Activated CD4-positive, CD25-positive, alpha-beta regulatory T cell (primary cell): ENCODE results near the gene TRPM2.

Source experiments
- DNase-seq, 4 experiments: peaks; one replicate each; lab custom pipeline; 2025; lab: John Stamatoyannopoulos, UW

The TRPM2 gene

GRCh38 chr21:44322621-44323325, 30.6 kb upstream of the TRPM2 start:
- no peak for DNase-seq

- no peak for DNase-seq
These were observed 29.8 kb upstream of the TRPM2 start for GRCh38 chr21:44323591-44323990.

GRCh38 chr21:44324106-44324853, 29.1 kb upstream of the TRPM2 start:
- DNase-seq, result no peak

GRCh38 chr21:44324854-44325107, 28.6 kb upstream of the TRPM2 start:
- no peak for DNase-seq

- DNase-seq, result no peak
These were observed 27.8 kb upstream of the TRPM2 start for GRCh38 chr21:44325386-44326271.

GRCh38 chr21:44326272-44326647, 27.2 kb upstream of the TRPM2 start:
- no peak for DNase-seq

- DNase-seq, result no peak
These were observed 26.5 kb upstream of the TRPM2 start for GRCh38 chr21:44326716-44327602.

GRCh38 chr21:44327603-44327974, 25.8 kb upstream of the TRPM2 start:
- no peak for DNase-seq

GRCh38 chr21:44328242-44328895, 25.1 kb upstream of the TRPM2 start:
- DNase-seq, result no peak

- DNase-seq, result no peak
These were observed 24.1 kb upstream of the TRPM2 start for GRCh38 chr21:44329086-44329889.

GRCh38 chr21:44329971-44330681, 23.3 kb upstream of the TRPM2 start:
- DNase-seq, result no peak

GRCh38 chr21:44330698-44331097, 22.7 kb upstream of the TRPM2 start:
- no peak for DNase-seq

GRCh38 chr21:44331209-44331608, 22.2 kb upstream of the TRPM2 start:
- no peak for DNase-seq

GRCh38 chr21:44331650-44332307, 21.6 kb upstream of the TRPM2 start:
- no peak for DNase-seq

- DNase-seq, result no peak
These were observed 21.0 kb upstream of the TRPM2 start for GRCh38 chr21:44332383-44332782.

GRCh38 chr21:44332965-44333364, 20.5 kb upstream of the TRPM2 start:
- DNase-seq, result no peak

- DNase-seq, result no peak
These were observed 19.7 kb upstream of the TRPM2 start for GRCh38 chr21:44333509-44334328.

- DNase-seq, result no peak
These were observed 18.9 kb upstream of the TRPM2 start for GRCh38 chr21:44334329-44335030.
